ENCODE data around the gene ZNF791.
A peak's percentile ranks its signal among the peaks of the same experiment; 100 is the strongest.
"Not testable (repeated sequence)": the region's sequence is repeated elsewhere in the genome, so short reads cannot be mapped to it uniquely, and the experiment has no call there.

The ZNF791 gene

DNA sequence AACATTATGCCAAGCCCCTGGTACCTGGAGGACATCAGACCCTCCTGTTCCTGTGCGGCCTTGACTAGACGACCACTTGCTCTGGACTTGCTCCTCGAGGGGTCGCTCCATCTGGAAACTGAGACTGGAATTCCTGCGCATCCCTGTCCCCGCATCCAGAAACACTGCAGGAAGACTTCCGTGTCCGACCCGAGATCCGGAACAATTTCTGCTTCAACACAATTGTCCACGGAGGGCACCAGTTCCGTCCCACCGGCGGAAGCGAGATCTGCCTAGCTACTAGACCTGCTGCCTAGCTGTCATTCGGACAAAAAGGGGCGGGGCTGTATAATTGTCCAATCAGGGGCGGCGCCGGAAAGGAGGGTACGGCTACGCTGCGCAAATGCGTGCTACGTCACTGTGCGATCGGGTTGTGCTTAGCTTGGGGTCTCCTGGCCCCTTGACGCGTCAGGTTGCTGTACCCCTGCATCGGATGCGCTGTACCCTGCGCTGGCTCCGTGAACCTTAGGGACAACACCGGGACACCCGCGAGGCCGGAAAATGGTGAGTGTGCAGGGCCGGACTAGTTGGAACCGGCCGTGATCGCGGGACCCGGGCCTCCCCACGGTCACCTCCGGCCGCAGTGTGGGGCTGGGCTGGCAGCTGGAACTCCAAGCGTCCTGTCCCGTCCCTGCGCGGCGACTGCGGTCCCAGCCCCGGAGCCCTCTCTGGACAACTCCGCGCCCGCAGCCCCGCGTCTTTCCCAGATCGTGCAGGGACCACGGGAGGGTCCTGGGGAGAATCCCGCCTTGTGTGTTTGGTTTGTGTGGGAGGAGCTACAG is at the start of gene ZNF791, which contains the start of gene ZNF490:
ZNF791 (plus strand) TSS at position 381 of the 821 bp plus-strand sequence; CDS start at position 541, 160 bp downstream.
ZNF490 (minus strand) TSS at position 274 of the 821 bp plus-strand sequence; CDS start at position 141, 133 bp downstream.
- DNase-seq (ENCODE audit: extremely low read depth in 1 of 2, low read depth in 1 of 2) = peak; percentile 93 to 98

DNA sequence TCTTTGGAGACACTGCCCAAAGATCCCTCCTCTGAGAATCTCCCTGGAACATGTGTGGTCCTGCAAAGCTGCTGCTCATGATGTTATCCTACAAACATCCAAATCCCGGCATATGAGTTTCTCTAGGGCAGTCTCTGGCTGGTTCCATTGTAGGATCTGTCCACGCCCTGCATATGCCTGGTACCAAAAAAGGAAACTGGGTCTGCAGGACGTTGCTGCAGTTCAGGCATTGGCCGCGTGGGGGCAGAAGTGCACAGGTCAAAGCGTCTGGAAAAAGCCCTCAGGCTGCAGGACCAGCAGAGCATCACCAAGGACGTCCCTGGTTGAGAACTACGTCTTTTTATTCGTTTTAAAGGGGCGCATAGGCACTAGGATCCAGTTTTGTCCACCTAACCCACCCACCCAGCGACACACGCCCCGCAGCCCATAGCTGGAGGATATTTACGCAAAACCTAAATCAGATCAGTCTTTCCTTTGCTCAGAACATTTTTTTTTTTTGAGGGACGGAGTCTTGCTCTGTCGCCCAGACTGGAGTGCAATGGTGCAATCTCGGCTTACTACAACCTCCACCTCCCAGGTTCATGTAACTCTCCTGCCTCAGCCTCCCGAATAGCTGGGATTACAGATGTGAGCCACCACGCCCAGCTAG is 46.6 kb upstream of the ZNF791 start:
- peak; percentile 69 to 82 for DNase-seq (ENCODE audit: extremely low read depth in 1 of 2, low read depth in 1 of 2)

DNA sequence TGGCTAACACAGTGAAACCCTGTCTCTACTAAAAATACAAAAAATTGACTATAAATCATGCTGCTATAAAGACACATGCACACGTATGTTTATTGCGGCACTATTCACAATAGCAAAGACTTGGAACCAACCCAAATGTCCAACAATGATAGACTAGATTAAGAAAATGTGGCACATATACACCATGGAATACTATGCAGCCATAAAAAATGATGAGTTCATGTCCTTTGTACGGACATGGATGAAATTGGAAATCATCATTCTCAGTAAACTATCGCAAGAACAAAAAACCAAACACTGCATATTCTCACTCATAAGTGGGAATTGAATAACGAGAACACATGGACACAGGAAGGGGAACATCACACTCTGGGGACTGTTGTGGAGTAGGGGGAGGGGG is 44.3 kb upstream of the ZNF791 start:
- not testable (repeated sequence) for DNase-seq (ENCODE audit: extremely low read depth in 1 of 2, low read depth in 1 of 2)

DNA sequence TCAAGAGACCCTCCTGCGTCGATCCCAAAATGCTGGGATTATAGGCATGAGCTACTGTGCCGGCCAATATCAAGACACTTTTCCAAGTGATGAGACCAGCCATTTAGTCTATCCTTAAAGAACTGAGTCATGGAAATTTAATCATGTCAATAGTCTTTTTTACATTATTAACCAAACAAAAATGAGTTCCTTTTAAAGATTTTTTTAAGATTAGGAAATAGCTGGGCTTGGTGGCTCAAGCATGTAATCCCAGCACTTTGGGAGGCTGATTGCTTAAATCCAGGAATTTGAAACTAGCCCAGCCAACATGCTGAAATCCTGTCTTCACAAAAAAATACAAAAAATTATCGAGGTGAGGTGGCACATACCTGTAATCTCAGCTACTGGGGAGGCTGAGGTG is 42.8 kb upstream of the ZNF791 start:
- no peak for DNase-seq (ENCODE audit: extremely low read depth in 1 of 2, low read depth in 1 of 2)

DNA sequence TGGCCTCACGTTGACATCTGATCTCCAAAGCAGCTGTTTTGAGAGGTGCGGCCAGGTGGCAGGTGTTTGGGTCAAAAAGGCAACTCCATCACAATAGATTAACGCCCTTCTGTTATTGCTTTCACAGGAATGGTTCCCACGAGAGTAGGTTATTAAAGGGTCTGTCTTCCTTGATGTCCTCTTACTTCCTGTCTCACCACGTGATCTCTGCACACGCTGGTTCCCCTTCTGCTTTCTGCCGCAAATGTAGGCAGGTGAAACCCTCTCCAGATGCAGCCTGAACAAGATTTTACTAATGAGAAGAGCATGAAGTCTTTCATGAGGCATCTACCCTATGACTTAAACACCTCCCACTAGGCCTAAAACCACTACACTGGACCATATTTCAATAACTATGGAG is 36.7 kb upstream of the ZNF791 start:
- DNase-seq (ENCODE audit: extremely low read depth in 1 of 2, low read depth in 1 of 2) = no peak

DNA sequence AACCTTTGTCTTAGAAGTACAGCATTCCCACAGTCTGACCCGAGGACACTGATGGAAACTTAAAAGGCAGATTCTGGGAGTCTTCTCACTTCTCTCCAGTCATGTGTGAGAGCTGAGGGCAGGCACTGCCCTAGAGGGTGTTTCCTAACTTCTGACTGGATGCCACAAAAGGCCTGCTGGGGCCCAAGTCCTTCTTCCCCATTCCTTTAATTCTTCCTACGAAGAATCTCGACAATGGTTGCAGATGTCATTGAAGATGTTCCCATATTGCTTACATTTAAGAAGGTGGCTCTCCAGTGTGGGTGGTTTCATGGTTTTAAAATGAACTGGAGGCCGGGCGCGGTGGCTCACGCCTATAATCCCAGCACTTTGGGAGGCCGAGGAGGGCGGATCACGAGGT is 32.1 kb upstream of the ZNF791 start:
- DNase-seq (ENCODE audit: extremely low read depth in 1 of 2, low read depth in 1 of 2) = no peak

DNA sequence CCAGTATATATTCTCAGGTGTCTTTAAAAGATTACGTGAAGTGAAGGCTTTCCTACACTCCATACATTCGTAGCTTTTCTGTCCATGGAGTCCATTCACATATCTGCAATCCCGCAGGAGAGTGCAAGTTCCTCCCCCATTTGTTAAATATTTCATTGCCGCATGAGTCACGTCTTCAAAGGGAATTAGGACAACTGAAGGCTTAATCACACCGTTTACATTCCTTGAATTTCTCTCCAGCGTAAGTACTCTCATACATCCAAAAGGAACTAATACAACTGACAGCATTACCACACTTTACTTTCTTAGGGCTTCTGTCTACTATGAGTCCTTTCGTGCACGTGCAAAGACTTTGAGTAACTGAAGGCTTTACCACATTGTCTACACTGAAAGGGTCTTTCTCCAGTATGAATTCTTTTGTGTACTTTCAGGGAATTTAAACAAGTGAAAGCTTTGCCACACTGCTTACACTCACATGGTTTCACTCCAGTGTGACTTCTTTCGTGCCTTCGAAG is 30.5 kb upstream of the ZNF791 start:
- no peak for DNase-seq (ENCODE audit: extremely low read depth in 1 of 2, low read depth in 1 of 2)

DNA sequence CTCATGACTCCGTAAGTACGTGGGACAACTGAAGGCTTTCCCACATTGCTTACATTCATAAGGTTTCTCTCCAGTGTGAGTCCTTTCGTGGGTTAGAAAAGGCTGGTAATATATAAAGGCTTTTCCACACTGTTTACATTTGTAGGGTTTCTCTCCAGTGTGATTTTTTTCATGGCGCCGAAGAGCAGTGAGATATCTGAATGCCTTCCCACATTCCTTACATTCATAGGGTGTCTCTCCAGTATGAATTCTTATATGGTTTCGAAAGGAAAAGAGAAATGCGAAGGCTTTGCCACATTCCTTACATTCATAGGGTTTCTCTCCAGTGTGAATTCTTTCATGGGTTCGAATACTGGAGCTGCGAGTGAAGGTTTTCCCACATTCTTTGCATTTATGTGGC is 29.6 kb upstream of the ZNF791 start:
- DNase-seq (ENCODE audit: extremely low read depth in 1 of 2, low read depth in 1 of 2) = no peak

DNA sequence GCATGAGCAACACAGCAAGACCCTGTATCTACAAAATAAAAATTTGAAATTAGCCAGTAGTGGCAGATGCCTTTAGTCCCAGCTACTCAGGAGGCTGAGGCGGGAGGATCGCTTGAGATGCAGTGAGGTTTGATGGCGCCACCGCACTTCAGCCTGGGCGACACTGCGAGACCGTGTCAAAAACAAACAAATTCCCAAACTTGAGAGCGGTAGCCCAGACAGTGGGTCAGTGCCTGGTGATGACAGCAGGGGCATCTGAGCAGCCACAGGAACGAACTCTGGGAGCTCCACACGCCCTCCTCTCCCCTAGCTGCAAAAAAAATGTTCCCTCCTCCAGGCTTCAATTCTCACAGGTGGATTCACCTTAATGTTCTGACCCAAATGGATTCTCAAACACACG is 14.2 kb upstream of the ZNF791 start:
- no peak for DNase-seq (ENCODE audit: extremely low read depth in 1 of 2, low read depth in 1 of 2)

DNA sequence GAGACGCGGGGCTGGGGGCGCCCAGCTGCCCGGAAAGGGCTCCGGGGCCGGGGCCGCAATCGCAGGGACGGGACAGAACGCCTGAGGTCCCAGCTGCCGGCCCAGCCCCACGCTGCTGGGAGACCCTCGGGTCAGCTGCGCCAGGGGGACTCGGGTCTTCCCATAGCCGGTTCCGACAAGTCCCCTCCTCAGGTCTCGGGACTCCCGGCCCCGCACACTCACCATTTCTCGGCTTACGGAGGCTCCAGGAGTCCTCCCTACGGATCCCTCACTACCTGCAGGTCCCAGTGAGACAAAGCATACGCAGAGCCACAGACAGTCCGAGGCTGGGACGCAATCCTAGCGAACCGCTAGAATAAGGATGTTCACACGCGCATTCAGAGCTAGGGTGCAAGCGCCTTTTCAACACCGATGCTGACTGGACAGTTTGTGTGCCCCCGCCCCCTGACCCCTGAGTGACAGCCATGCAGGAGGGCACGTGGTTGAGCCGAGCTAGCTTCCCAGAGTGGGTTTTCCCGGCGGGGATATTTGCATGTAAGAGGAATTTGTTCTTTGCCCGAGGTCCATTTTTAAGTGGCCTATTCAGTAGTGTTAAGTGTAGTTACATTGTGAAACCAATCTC is 13.7 kb upstream of the ZNF791 start:
- no peak for DNase-seq (ENCODE audit: extremely low read depth in 1 of 2, low read depth in 1 of 2)

DNA sequence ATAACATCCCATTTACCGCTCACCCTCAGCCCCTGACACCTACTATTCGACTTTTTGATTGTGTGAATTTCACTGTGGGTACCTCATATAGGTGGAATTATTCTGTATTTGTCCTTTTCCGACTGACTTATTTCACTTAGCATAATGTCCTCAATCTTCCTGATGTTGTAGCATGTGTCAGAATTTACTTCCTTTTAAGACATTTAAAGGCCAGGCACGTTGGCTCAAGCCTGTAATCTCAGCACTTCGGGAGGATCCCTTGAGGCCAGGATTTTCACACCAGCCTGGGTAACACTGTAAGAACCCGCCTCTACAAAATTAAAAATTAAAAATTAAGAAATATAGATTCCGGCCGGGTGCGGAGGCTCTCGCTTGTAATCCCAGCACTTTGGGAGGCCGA is 13.1 kb upstream of the ZNF791 start:
- no peak for DNase-seq (ENCODE audit: extremely low read depth in 1 of 2, low read depth in 1 of 2)

DNA sequence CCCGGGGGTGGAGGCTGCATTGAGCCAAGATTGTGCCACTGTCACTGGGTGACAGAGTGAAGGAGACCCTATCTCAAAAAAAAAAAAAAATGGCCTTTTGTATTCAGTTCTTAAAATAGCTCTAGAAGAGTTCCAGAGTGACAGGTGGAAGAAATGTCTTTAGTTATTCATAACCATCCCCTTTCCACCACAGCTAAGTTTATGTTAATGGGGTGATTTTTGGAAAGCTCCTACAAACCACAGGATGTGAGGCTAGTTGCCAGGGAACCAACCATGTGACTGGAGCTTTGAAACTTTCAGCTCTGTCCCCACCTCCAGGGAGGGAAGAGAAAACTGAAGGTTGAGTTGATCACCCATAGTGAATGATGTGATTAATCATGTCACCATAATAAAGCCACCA is 7.0 kb upstream of the ZNF791 start:
- DNase-seq (ENCODE audit: extremely low read depth in 1 of 2, low read depth in 1 of 2) = peak in 1 of 2 donors; percentile 45

DNA sequence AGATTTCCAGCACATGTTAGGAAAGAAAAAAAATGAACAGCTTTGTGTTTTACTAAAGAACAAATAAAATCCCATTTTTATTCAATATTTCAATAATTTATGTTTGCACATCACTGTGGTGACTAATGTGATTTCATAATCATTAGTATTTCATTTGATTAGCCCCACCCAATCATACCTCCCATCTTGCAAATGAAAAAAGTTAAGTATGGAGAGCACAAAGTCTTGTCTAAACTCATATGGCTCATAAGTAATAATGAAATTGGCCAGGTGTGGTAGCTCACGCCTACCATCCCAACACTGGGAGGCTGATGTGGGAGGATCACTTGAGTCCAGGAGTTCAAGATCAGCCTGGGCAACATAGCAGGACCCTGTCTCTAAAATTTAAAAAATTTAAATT is 3.9 kb upstream of the ZNF791 start:
- no peak for DNase-seq (ENCODE audit: extremely low read depth in 1 of 2, low read depth in 1 of 2)

DNA sequence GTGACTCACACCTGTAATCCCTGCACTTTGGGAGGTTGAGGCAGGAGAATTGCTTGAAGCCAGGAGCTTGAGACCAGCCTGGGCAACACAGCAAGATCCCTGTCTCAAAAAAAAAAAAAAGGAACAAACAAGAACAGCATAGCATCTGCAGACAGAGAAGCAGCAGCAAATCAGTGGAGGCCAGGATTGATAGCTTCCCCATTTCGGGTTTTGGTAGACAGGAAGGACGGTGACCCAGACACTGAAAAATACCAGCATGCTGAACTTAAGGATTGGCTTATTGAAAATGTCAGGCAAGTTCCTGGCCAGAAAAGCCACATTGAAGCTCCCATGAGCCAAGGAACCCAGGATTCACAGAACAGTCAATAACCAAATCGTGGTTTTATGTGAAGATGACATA is 3.1 kb upstream of the ZNF791 start:
- no peak for DNase-seq (ENCODE audit: extremely low read depth in 1 of 2, low read depth in 1 of 2)

DNA sequence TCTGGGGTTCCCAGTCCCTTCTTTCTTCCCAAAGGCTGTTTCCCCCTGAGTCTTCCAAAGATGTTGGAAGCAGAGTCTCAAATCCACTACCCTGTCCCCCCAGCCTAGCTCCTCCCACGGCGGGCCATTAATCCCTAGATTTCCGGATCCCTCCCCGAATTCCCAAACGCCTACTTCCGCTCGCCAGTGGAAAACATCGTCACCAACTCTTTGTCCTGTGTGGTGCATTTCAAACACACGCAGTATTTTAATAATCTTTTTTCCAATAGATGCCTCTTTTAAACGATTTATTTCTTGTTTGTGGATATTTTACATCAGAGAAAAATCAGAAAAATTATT is 610 bp downstream of the ZNF791 start:
- DNase-seq (ENCODE audit: extremely low read depth in 1 of 2, low read depth in 1 of 2) = no peak

DNA sequence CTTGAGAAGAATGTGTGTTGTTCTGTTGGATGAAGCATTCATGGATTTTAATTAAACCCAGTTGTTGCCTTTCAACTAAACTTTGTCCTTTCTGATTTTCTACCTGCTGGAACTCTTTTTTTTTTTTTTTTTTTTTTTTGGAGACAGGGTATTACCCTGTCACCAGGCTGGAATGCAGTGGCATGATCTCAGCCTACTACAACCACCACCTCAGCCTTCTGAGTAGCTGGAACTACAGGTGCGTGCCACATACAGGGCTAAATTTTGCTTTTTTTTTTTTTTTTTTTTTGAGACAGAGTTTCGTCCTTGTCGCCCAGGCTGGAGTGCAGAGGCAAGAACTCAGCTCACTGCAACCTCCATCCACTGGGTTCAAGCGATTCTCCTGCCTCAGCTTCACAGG is 6.9 kb downstream of the ZNF791 start:
- DNase-seq (ENCODE audit: extremely low read depth in 1 of 2, low read depth in 1 of 2) = no peak

DNA sequence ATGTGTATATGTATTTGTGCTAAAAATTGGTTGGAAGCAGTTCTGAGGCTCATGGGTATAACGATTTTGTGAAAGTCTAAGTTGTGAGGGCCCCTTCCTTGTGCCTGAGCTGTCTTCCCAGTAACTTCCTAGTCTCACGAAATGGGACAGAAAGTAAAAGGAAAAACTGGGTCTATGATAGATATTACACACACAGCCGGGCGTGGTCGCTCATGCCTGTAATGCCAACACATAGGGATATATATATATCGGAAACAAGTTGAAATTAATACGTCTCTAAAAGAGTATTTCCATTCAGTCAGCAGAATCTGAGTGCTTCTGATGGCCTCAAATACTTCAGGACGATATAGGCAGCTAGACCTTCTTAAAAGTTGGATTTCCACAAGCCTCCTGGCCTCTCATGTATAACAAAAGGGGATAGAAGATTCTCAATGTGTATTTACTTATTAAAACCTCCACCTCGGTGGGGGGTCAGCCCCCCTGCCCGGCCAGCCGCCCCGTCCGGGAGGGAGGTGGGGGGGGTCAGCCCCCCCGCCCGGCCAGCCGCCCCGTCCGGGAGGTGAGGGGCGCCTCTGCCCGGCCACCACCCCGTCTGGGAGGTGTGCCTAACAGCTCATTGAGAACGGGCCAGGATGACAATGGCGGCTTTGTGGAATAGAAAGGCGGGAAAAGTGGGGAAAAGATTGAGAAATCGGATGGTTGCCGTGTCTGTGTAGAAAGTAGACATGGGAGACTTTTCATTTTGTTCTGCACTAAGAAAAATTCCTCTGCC is 10.7 kb downstream of the ZNF791 start:
- not testable (repeated sequence) for DNase-seq (ENCODE audit: extremely low read depth in 1 of 2, low read depth in 1 of 2)

DNA sequence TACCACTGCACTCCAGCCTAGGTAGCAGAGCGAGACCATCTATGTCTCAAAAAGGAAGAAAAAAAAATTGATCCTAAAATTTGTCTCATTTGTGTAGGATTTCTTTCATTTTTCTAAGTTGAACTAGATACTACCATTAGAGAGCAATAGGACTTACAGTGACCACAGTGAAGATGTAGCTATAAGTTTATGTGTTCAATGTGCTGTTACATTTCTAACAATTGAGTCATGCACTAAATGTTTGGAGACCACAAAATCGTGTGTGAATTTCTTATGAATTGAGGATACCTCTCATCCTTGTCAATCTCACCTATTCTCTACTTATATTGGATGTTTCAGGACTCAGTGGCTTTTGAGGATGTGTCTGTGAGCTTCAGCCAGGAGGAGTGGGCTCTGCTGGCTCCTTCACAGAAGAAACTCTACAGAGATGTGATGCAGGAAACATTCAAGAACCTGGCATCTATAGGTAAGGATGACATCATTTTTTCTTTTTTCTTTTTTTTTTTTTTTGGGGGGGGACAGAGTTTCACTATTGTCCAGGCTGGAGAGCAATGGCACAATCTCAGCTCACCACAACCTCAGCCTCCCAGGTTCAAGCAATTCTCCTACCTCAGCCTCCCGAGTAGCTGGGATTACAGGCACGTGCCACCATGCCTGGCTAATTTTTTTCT is 12.8 kb downstream of the ZNF791 start:
- no peak for DNase-seq (ENCODE audit: extremely low read depth in 1 of 2, low read depth in 1 of 2)

DNA sequence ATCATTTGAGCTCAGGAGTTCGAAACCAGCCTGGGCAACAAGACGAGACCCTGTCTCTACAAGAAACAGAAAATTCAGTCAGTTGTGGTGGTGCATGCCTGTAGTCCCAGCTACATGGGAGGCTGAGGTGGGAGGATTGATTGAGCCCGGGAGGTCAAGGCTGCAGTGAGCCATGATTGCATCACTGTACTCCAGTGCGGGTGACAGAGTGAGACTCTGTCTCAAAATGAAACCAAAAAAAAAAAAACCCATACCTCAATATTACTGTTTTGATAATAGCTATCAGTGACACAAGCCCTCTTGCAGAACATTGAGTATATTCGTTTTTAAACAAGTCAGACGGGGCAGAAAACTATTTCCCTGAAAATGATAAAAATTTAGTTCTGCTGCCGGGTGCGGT is 16.2 kb downstream of the ZNF791 start:
- no peak for DNase-seq (ENCODE audit: extremely low read depth in 1 of 2, low read depth in 1 of 2)
